ENCODE data around the gene B4GAT1.

B4GAT1 gene

DNA sequence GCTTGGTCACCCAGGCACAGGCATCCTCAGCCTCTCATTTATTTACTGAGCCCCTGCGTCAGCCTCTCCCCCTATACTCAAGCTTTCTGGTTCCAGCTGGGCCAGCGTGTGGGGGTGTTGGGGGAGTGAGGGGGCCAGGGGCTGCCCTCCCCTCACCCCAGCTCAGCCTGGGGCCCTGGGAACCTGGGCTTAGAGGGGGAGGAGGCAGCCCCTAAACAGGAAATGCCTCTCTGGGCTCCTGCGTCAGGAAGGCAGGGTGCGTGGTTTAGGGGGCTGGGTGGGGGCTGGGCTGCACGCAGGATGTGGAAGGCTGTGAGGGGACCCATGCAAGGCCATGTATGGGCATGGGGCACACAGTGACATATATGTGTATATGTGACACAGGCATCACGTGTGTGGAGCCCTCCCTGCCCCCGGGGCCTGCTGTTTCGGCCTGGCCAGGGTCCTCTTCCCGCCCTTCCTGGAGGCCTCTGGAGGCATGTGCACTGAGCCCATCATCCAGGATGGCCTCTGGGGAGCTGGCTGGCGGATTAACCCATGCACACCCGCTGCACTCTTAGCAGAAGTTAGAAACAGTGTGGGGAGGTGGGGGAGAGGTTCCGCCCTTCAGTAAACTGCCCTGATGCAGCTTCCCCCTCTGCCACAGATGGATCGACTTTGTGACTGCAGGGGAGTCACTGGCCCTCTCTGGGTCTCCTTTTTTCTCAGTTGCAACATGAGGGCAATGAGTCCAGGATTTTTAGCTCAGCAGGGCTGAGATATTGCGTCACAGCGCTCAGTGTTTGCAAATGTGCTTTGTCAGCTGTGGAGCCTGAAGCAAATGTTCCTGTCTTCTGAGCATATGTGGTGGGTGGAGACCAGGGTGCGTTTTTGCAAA, 29.5 kb downstream of the B4GAT1 start:
- DNase-seq (ENCODE audit: low read depth, low spot score), result peak; percentile 84
- H3K4me3 ChIP-seq (ENCODE audit: low read depth, low read length), result no peak overlapping the region
- in situ Hi-C loops (cut with HindIII; ENCODE audit: low sequenced_read_pairs), result no loop called here
- TF ChIP-seq, protein P1, sequence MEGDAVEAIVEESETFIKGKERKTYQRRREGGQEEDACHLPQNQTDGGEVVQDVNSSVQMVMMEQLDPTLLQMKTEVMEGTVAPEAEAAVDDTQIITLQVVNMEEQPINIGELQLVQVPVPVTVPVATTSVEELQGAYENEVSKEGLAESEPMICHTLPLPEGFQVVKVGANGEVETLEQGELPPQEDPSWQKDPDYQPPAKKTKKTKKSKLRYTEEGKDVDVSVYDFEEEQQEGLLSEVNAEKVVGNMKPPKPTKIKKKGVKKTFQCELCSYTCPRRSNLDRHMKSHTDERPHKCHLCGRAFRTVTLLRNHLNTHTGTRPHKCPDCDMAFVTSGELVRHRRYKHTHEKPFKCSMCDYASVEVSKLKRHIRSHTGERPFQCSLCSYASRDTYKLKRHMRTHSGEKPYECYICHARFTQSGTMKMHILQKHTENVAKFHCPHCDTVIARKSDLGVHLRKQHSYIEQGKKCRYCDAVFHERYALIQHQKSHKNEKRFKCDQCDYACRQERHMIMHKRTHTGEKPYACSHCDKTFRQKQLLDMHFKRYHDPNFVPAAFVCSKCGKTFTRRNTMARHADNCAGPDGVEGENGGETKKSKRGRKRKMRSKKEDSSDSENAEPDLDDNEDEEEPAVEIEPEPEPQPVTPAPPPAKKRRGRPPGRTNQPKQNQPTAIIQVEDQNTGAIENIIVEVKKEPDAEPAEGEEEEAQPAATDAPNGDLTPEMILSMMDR (IDR thresholded peaks at IDR 0.05; ENCODE audit: low read depth, low read length), result no peak

DNA sequence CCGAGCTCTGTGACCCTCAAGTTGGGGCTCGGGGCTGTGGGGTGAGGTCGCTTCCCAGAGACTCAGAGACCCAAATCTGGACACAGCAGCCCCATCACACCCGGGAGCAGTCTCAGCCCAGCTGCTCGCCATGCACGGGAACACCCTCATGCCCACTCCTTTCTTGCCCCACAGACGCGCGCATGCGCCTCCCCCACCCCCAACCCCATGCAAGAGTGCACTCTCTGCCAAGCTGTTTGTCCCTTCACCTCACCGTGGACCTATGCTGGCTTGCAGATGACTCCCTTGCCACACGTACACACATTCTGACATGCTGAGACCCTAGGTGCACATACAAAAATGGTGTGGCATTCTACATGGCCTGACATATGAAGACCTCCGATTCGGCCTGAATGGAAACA, 30.1 kb downstream of the B4GAT1 start:
- TF ChIP-seq, protein P1 (IDR thresholded peaks at IDR 0.05; ENCODE audit: low read depth, low read length), result no peak
- in situ Hi-C loops (cut with HindIII; ENCODE audit: low sequenced_read_pairs), result no loop called here
- DNase-seq (ENCODE audit: low read depth, low spot score), result no peak
- no peak overlapping the region for H3K4me3 ChIP-seq (ENCODE audit: low read depth, low read length)

DNA sequence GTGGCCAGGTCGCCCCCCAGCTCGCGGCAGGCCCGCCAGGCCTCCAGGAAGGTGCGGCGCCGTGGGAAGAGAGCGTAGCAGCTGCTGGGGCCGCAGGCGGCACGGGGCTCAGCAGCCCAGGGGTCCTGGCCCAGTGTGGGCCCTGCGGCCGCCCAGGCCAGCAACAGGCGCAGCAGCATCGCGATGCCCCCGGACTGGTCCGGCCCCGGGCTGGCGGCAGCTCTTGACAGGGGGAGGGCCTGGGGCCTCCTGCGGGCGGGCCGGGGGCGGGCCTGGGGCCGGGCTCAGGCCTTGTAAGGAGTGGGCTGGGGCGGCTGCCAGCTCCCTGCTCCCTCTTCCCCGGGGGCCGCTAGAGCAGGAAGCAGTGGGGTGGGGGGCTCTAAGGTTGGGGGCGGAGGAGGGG, 30.6 kb downstream of the B4GAT1 start, which contains the start of gene CD248:
CD248 (minus strand) TSS at position 196 of the 403 bp plus-strand sequence; CDS start at position 179, 17 bp downstream.
- peak within 1 kb of the TSS; percentile 57 for H3K4me3 ChIP-seq (ENCODE audit: low read depth, low read length)
- TF ChIP-seq, protein P1 (IDR thresholded peaks at IDR 0.05; ENCODE audit: low read depth, low read length), result no peak
- peak; percentile 82 for DNase-seq (ENCODE audit: low read depth, low spot score)
- in situ Hi-C loops (cut with HindIII; ENCODE audit: low sequenced_read_pairs), result no loop called here

DNA sequence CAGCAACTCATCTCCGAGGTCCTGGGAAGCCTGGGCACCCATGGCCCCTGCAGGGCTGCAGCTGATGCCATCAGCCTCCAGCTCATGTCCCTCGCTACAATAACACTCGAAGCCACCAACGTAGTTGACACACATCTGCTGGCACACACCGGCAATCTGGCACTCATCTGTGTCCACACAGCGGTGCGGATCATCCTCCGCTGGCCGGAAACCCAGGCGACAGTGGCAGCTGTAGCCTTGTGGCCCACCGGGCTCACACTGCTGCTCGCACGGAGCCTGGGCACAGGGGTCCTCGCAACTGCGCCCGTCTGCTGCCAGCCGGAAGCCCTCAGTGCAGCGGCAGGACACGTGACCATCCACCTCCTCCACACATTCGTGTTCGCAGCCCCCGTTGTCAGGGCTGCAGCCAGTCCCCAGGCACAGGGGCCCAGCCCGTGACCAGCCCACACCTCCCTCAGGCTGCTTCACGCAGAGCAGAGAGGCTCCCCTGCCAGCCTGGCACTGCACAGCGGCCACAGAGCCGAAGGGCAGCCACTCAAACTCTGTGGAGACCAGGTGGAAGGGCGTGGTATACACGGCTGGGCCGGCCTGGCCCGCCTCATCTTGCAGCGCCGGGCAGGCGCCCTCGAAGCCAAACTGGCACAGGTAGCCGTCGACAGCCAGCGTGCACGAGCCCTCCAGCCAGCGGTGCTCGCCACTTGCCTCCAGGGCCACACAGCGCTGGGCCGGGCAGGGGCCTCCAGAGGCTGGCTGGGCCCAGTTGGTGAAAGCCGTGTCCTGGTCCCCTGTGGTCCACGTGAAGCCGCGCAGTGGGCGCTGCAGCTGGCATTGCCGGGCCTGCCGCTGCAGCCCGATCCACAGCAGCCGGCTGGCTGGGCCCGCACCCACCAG, 31.3 kb downstream of the B4GAT1 start:
- TF ChIP-seq, protein P1 (IDR thresholded peaks at IDR 0.05; ENCODE audit: low read depth, low read length), result no peak
- H3K4me3 ChIP-seq (ENCODE audit: low read depth, low read length), result peak overlapping the region; percentile 57
- no peak for DNase-seq (ENCODE audit: low read depth, low spot score)
- in situ Hi-C loops (cut with HindIII; ENCODE audit: low sequenced_read_pairs), result no loop called here

DNA sequence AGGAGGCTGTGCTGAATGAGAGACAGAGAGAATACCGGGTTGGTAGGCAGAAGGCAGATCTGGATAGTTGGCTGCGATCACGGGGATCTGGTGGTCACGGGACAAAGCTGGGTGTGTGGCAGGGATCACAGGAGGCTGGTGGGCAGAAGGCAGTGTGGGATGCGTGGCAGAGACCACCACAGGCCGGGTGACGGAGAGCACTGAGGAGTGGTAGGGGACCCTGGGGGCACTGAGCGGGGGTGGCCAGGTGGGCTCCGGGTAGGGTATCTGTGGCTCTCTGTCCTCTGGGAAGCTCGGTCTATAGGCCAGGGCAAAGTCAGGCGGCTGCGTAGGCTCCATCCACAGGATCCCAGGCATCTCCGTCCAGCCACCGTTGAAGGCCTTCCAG, 31.9 kb downstream of the B4GAT1 start:
- DNase-seq (ENCODE audit: low read depth, low spot score), result no peak
- peak overlapping the region; percentile 57 for H3K4me3 ChIP-seq (ENCODE audit: low read depth, low read length)

More for the DNA sequence above, 31.9 kb downstream of the B4GAT1 start:
- TF ChIP-seq, protein P1 (IDR thresholded peaks at IDR 0.05; ENCODE audit: low read depth, low read length), result no peak
- in situ Hi-C loops (cut with HindIII; ENCODE audit: low sequenced_read_pairs), result no loop called here

All from astrocyte of the spinal cord (primary cell).